Endothelial cell (in vitro differentiated cells): Measurements from ENCODE around the gene EXOC2. TPM values are rescaled to one million over a fixed set of nuclear protein-coding genes. Genes with fewer than 3 reads are reported as not detected.
"Not testable (repeated sequence)": the region's sequence is repeated elsewhere in the genome, so short reads cannot be mapped to it uniquely, and the experiment has no call there.

Experiments used
- DNase-seq: peaks from one replicate; pipeline ENCODE4 v3.0.0; 2021; ENCODE audit warnings: low spot score
- H3K27ac Mint-ChIP-seq: one replicate; pipeline ENCODE4 v1.8.0; 2021; ENCODE audit warnings: mixed read lengths, inconsistent platforms; ENCODE audit not compliant: unreplicated experiment
- H3K27me3 Mint-ChIP-seq: one replicate; pipeline ENCODE4 v1.8.0; 2021; ENCODE audit warnings: mild to moderate bottlenecking, moderate library complexity, mixed read lengths, inconsistent platforms; ENCODE audit not compliant: unreplicated experiment
- H3K36me3 Mint-ChIP-seq: one replicate; pipeline ENCODE4 v1.8.0; 2021; ENCODE audit warnings: mild to moderate bottlenecking, low read depth, mixed read lengths, inconsistent platforms; ENCODE audit not compliant: unreplicated experiment
- H3K4me1 Mint-ChIP-seq: one replicate; pipeline ENCODE4 v1.8.0; 2021; ENCODE audit warnings: mild to moderate bottlenecking, mixed read lengths, inconsistent platforms; ENCODE audit not compliant: unreplicated experiment
- H3K4me3 Mint-ChIP-seq: one replicate; pipeline ENCODE4 v1.8.0; 2021; ENCODE audit warnings: mild to moderate bottlenecking, mixed read lengths, inconsistent platforms; ENCODE audit not compliant: unreplicated experiment
- H3K9me3 Mint-ChIP-seq: one replicate; pipeline ENCODE4 v1.8.0; 2021; ENCODE audit warnings: mixed read lengths, inconsistent platforms; ENCODE audit not compliant: unreplicated experiment
- CTCF ChIP-seq: fragments of 200-600 bp; sonication (generic); IDR thresholded peaks from one replicate; pipeline ENCODE4 v1.5.0; 2021; ENCODE audit warnings: antibody characterized with exemption; ENCODE audit not compliant: unreplicated experiment
- total RNA-seq: library from RNA; stranded (reverse); fragmentation: NEBNext Ultra II Directional; extraction: Animal tissue kit (Norgen Biotek cat#: 25700); gene quantifications from one replicate; pipeline ENCODE4 v1.2.1, GENCODE V29; 2021; ENCODE audit not compliant: unreplicated experiment

The EXOC2 gene
- total RNA-seq, 1 donor from 2014 or later: 34.6 TPM

GRCh38 chr6:568085-568484, 124.9 kb downstream of the EXOC2 start:
- peak overlapping the region; percentile 50 for H3K4me3 Mint-ChIP-seq
- DNase-seq: no peak
- H3K27me3 Mint-ChIP-seq: peaks cover 6% of the 10 kb centered on the region
- peaks cover 7% of the 10 kb centered on the region for H3K4me1 Mint-ChIP-seq
- no peak overlapping the region for H3K27ac Mint-ChIP-seq
- TF ChIP-seq CTCF: no peak
- peaks cover 17% of the 10 kb centered on the region for H3K36me3 Mint-ChIP-seq
- no peaks in the 10 kb centered on the region for H3K9me3 Mint-ChIP-seq

- H3K27ac Mint-ChIP-seq: no peak overlapping the region
- no peak overlapping the region for H3K4me3 Mint-ChIP-seq
- DNase-seq: no peak
- H3K27me3 Mint-ChIP-seq: peaks cover 6% of the 10 kb centered on the region
- H3K4me1 Mint-ChIP-seq: peaks cover 2% of the 10 kb centered on the region
- peaks cover 23% of the 10 kb centered on the region for H3K36me3 Mint-ChIP-seq
- TF ChIP-seq CTCF: no peak
- no peaks in the 10 kb centered on the region for H3K9me3 Mint-ChIP-seq
Measured at GRCh38 chr6:563863-564262, 129.1 kb downstream of the EXOC2 start.

GRCh38 chr6:562052-562676, 130.8 kb downstream of the EXOC2 start:
- no peaks in the 10 kb centered on the region for H3K4me1 Mint-ChIP-seq
- H3K36me3 Mint-ChIP-seq: peaks cover 15% of the 10 kb centered on the region
- H3K27ac Mint-ChIP-seq: no peak overlapping the region
- no peak for DNase-seq
- TF ChIP-seq CTCF: no peak
- H3K27me3 Mint-ChIP-seq: peaks cover 6% of the 10 kb centered on the region
- no peak overlapping the region for H3K4me3 Mint-ChIP-seq
- H3K9me3 Mint-ChIP-seq: no peaks in the 10 kb centered on the region

- peaks cover 16% of the 10 kb centered on the region for H3K36me3 Mint-ChIP-seq
- not testable (repeated sequence) for H3K4me3 Mint-ChIP-seq, H3K27me3 Mint-ChIP-seq, DNase-seq, H3K4me1 Mint-ChIP-seq, H3K27ac Mint-ChIP-seq, H3K9me3 Mint-ChIP-seq
Measured at GRCh38 chr6:561335-561734, 131.6 kb downstream of the EXOC2 start.

GRCh38 chr6:558959-559358, 134.0 kb downstream of the EXOC2 start:
- TF ChIP-seq CTCF: no peak
- no peaks in the 10 kb centered on the region for H3K4me1 Mint-ChIP-seq
- no peak for DNase-seq
- no peak overlapping the region for H3K27ac Mint-ChIP-seq
- H3K27me3 Mint-ChIP-seq: no peaks in the 10 kb centered on the region
- H3K9me3 Mint-ChIP-seq: no peaks in the 10 kb centered on the region
- H3K4me3 Mint-ChIP-seq: no peak overlapping the region
- peaks cover 25% of the 10 kb centered on the region for H3K36me3 Mint-ChIP-seq
